H1 (cell line): ENCODE results near the gene RGCC. TPM values are rescaled to one million over a fixed set of nuclear protein-coding genes. Genes with fewer than 3 reads are reported as not detected.

Experiments
- CTCF ChIA-PET: fragments of 300-600 bp; sonication (Branson Sonifier 250); formaldehyde crosslinking; loops from one replicate; lab custom pipeline; 2021; ENCODE audit not compliant: partially characterized antibody; lab: Charles Lee
- POLR2A ChIA-PET: fragments of 300-600 bp; sonication (Branson Sonifier 250); formaldehyde crosslinking; loops from one replicate; lab custom pipeline; 2021; ENCODE audit warnings: inconsistent platforms; ENCODE audit not compliant: partially characterized antibody; lab: Charles Lee
- DNase-seq, 2 experiments: peaks; one replicate each; pipeline versions ENCODE4 v3.0.0 to v3.0.0-alpha.2; 2010 to 2022; ENCODE audit warnings: low spot score in 2 of 2, low read depth in 1 of 2, mixed read lengths in 1 of 2
- FAIRE-seq: peaks from 2 replicates; lab custom pipeline; 2011; peaks lifted over from hg19 to GRCh38; lab: Jason Lieb, UNC
- H2AFZ ChIP-seq: 2 replicates; pipeline ENCODE4 v1.8.1; 2012; ENCODE audit warnings: low read length, inconsistent platforms
- H2AK5ac ChIP-seq: 2 replicates; pipeline ENCODE4 v1.6.1; 2013; ENCODE audit warnings: low read depth, low read length
- H2BK120ac ChIP-seq: replicated peaks from 2 replicates; pipeline ENCODE3; 2013; ENCODE audit warnings: low read depth, low read length, inconsistent platforms
- H2BK12ac ChIP-seq: 2 replicates; pipeline ENCODE4 v1.6.1; 2013; ENCODE audit warnings: low read depth, low read length
- H2BK15ac ChIP-seq: 2 replicates; pipeline ENCODE4 v1.6.1; 2013; ENCODE audit warnings: low read length
- H2BK20ac ChIP-seq: 2 replicates; pipeline ENCODE4 v1.6.1; 2013; ENCODE audit warnings: low read length
- H2BK5ac ChIP-seq: 2 replicates; pipeline ENCODE4 v1.6.1; 2013; ENCODE audit warnings: low read depth, low read length
- H3K14ac ChIP-seq: 2 replicates; pipeline ENCODE4 v1.6.1; 2013; ENCODE audit warnings: inconsistent platforms; ENCODE audit not compliant: insufficient read length
- H3K18ac ChIP-seq: 2 replicates; pipeline ENCODE4 v1.6.1; 2013; ENCODE audit warnings: low read length; ENCODE audit errors: extremely low read depth
- H3K23ac ChIP-seq: 2 replicates; pipeline ENCODE4 v1.6.1; 2013; ENCODE audit warnings: inconsistent platforms; ENCODE audit not compliant: insufficient read length
- H3K23me2 ChIP-seq: 2 replicates; pipeline ENCODE4 v1.6.1; 2013; ENCODE audit warnings: low read depth, low read length
- H3K27ac ChIP-seq: 2 replicates; pipeline ENCODE4 v1.6.1; 2011; ENCODE audit warnings: low read depth, low read length, inconsistent platforms
- H3K27me3 ChIP-seq, 4 experiments: replicated peaks in 1 of 4; 1 replicate in 1 of 4; 2 replicates in 3 of 4; pipeline versions ENCODE4 v1.6.1 to v1.8.1; 2011 to 2013; ENCODE audit warnings: low read length in 3 of 4, mild to moderate bottlenecking in 3 of 4, inconsistent platforms in 2 of 4, mixed read lengths in 2 of 4, moderate library complexity in 1 of 4; ENCODE audit not compliant: control insufficient read depth in 3 of 4, insufficient read depth in 3 of 4; ENCODE audit errors: extremely low read depth in 1 of 4
- H3K36me3 ChIP-seq, 4 experiments: 2 replicates each; pipeline versions ENCODE4 v1.6.1 to v1.8.1; 2011 to 2013; ENCODE audit warnings: mild to moderate bottlenecking in 4 of 4, low read length in 3 of 4, moderate library complexity in 2 of 4, control low read depth in 1 of 4, inconsistent platforms in 1 of 4; ENCODE audit not compliant: insufficient read depth in 4 of 4, control insufficient read depth in 2 of 4
- H3K4ac ChIP-seq: replicated peaks from 2 replicates; pipeline ENCODE3; 2013; ENCODE audit warnings: low read length, low read depth, mixed read lengths, inconsistent platforms; ENCODE audit not compliant: insufficient read length
- H3K4me1 ChIP-seq, 4 experiments: replicated peaks in 1 of 4; 1 replicate in 1 of 4; 2 replicates in 3 of 4; pipeline versions ENCODE4 v1.6.1 to v1.8.1; 2011 to 2013; ENCODE audit warnings: low read length in 3 of 4, inconsistent platforms in 2 of 4, mixed read lengths in 1 of 4; ENCODE audit not compliant: insufficient read depth in 4 of 4, control insufficient read depth in 3 of 4
- H3K4me2 ChIP-seq, 2 experiments: 2 replicates each; pipeline versions ENCODE4 v1.6.1 to v1.8.1; 2011 to 2013; ENCODE audit warnings: low read depth in 2 of 2, low read length in 2 of 2, control low read depth in 1 of 2, inconsistent platforms in 1 of 2, mild to moderate bottlenecking in 1 of 2; ENCODE audit not compliant: insufficient read depth in 1 of 2
- H3K4me3 ChIP-seq, 4 experiments: fragments of 200-600, 300-600 bp in 1 of 4; sonication (generic), shearing (Covaris generic), sonication (Bioruptor Twin) in 1 of 4; 2 replicates each; pipeline versions ENCODE4 v1.5.1 to v1.8.1; 2011 to 2016; ENCODE audit warnings: low read length in 4 of 4, low read depth in 3 of 4, control low read depth in 2 of 4, inconsistent platforms in 2 of 4, mild to moderate bottlenecking in 2 of 4, mixed read lengths in 1 of 4, moderate library complexity in 1 of 4; ENCODE audit not compliant: insufficient read depth in 2 of 4; ENCODE audit errors: extremely low read depth in 1 of 4
- H3K56ac ChIP-seq: replicated peaks from 2 replicates; pipeline ENCODE3; 2013; ENCODE audit warnings: low read depth, mild to moderate bottlenecking, mixed read lengths, low read length, inconsistent platforms; ENCODE audit not compliant: insufficient read length
- H3K79me1 ChIP-seq: 2 replicates; pipeline ENCODE4 v1.6.1; 2013; ENCODE audit warnings: low read depth, low read length, control low read depth
- H3K79me2 ChIP-seq, 2 experiments: 2 replicates each; pipeline versions ENCODE4 v1.6.1 to v1.8.1; 2012 to 2013; ENCODE audit warnings: low read length in 2 of 2, mild to moderate bottlenecking in 2 of 2, inconsistent platforms in 1 of 2; ENCODE audit not compliant: insufficient read depth in 2 of 2, control insufficient read depth in 1 of 2
- H3K9ac ChIP-seq, 4 experiments: replicated peaks in 1 of 4; 1 replicate in 1 of 4; 2 replicates in 3 of 4; pipeline versions ENCODE4 v1.6.1 to v1.8.1; 2011 to 2013; ENCODE audit warnings: low read depth in 3 of 4, low read length in 3 of 4, control low read depth in 2 of 4, mild to moderate bottlenecking in 2 of 4, moderate library complexity in 2 of 4, inconsistent platforms in 1 of 4; ENCODE audit errors: extremely low read depth in 1 of 4
- H3K9me3 ChIP-seq, 2 experiments: 2 replicates each; pipeline versions ENCODE4 v1.6.1 to v1.8.1; 2012 to 2013; ENCODE audit warnings: mild to moderate bottlenecking in 2 of 2, moderate library complexity in 2 of 2, control low read depth in 1 of 2, inconsistent platforms in 1 of 2, low read depth in 1 of 2, low read length in 1 of 2, mixed read lengths in 1 of 2; ENCODE audit not compliant: insufficient read depth in 2 of 2
- H4K20me1 ChIP-seq, 2 experiments: replicated peaks in 1 of 2; 2 replicates each; pipeline versions ENCODE3 to v1.8.1; 2011 to 2013; ENCODE audit warnings: inconsistent platforms in 2 of 2, low read length in 2 of 2, mild to moderate bottlenecking in 1 of 2; ENCODE audit not compliant: insufficient read depth in 2 of 2, control insufficient read depth in 1 of 2
- H4K5ac ChIP-seq: 2 replicates; pipeline ENCODE4 v1.6.1; 2013; ENCODE audit warnings: low read length, low read depth, mixed read lengths, inconsistent platforms; ENCODE audit not compliant: insufficient read length
- H4K8ac ChIP-seq: 2 replicates; pipeline ENCODE4 v1.8.0; 2013; ENCODE audit warnings: mild to moderate bottlenecking, moderate library complexity, low read length, inconsistent platforms; ENCODE audit not compliant: insufficient read depth; ENCODE audit errors: extremely low read depth
- H4K91ac ChIP-seq: replicated peaks from 2 replicates; pipeline ENCODE3; 2013; ENCODE audit warnings: low read length, mixed read lengths, inconsistent platforms; ENCODE audit not compliant: insufficient read length
- BCL11A ChIP-seq, 2 experiments: IDR thresholded peaks; one replicate each; pipeline ENCODE4 v1.6.1; 2011; ENCODE audit warnings: low read depth in 2 of 2, low read length in 2 of 2, mild to moderate bottlenecking in 2 of 2
- CHD2 ChIP-seq: IDR thresholded peaks from 2 replicates; pipeline ENCODE4 v1.6.1; 2012; ENCODE audit warnings: low read length, improper control_type of control experiment
- JUN ChIP-seq: IDR thresholded peaks from 2 replicates; pipeline ENCODE4 v1.6.1; 2011; ENCODE audit warnings: low read depth, mild to moderate bottlenecking, improper control_type of control experiment, low read length
- SIN3A ChIP-seq, 2 experiments: IDR thresholded peaks in 1 of 2; conservative IDR thresholded peaks in 1 of 2; 2 replicates each; pipeline ENCODE4 v1.6.1; 2011 to 2012; ENCODE audit warnings: low read length in 2 of 2, improper control_type of control experiment in 1 of 2, low read depth in 1 of 2, mild to moderate bottlenecking in 1 of 2
- SIRT6 ChIP-seq: IDR thresholded peaks from one replicate; pipeline ENCODE4 v1.7.1; 2012; ENCODE audit warnings: low read length, inconsistent platforms
- SRF ChIP-seq: IDR thresholded peaks from 2 replicates; pipeline ENCODE4 v1.6.1; 2011; ENCODE audit warnings: mild to moderate bottlenecking, low read depth, low read length, moderate library complexity
- SUZ12 ChIP-seq: fragments of 200-600 bp; sonication (generic); IDR thresholded peaks from 2 replicates; pipeline ENCODE4 v1.6.1; 2012; ENCODE audit warnings: mild to moderate bottlenecking, inconsistent platforms, low read length, moderate library complexity, mixed read lengths
- WGBS, 2 experiments: shearing (Covaris generic) in 1 of 2; methylation state at CpG; one replicate each; pipeline versions ENCODE4 v1.1.6 to v1.1.7; 2013 to 2015; ENCODE audit warnings: low lambda C conversion rate in 2 of 2, mixed read lengths in 2 of 2, inconsistent platforms in 1 of 2, low coverage in 1 of 2, missing lambda C conversion rate in 1 of 2; ENCODE audit not compliant: insufficient replicate concordance in 2 of 2, insufficient coverage in 1 of 2, insufficient read length in 1 of 2; ENCODE audit errors: extremely low coverage in 1 of 2, missing lambda C conversion rate in 1 of 2; 5-methylcytosine and 5-hydroxymethylcytosine counted together
- polyA plus RNA-seq, 7 experiments: library from polyadenylated mRNA; depleted of rRNA in 3 of 7; stranded (reverse) in 5 of 7; unstranded in 2 of 7; fragments of >200 nt in 5 of 7; fragments of 200-250 nt in 2 of 7; gene quantifications; 1 replicate in 5 of 7; 2 replicates in 1 of 7; 4 replicates in 1 of 7; pipeline versions ENCODE4 v1.2.1 to v1.2.3, GENCODE V29; 2011 to 2013; ENCODE audit warnings: missing spikeins in 2 of 7, mixed read lengths in 2 of 7
- total RNA-seq: library from RNA; stranded (reverse); fragmentation: NEBNext Ultra II Directional; extraction: Animal tissue kit (Norgen Biotek cat#: 25700); gene quantifications from 2 replicates; pipeline ENCODE4 v1.2.1, GENCODE V29; 2021
- TF ChIP-seq, protein P1 (sequence below), 3 experiments: IDR thresholded peaks; 1 replicate in 2 of 3; 2 replicates in 1 of 3; pipeline versions ENCODE4 v1.5.1 to v1.6.1; 2011; ENCODE audit warnings: low read length in 3 of 3, mild to moderate bottlenecking in 3 of 3, inconsistent platforms in 2 of 3, low read depth in 1 of 3, moderate library complexity in 1 of 3; ENCODE audit not compliant: insufficient read depth in 1 of 3; ENCODE audit errors: control extremely low read depth in 1 of 3

Gene RGCC
- total and polyA plus RNA-seq, 2 of the 8 experiments (the other 6 are each of a cell fraction or from before 2014, with no cell fraction given), result 0.41 TPM; not detected in 1

DNA sequence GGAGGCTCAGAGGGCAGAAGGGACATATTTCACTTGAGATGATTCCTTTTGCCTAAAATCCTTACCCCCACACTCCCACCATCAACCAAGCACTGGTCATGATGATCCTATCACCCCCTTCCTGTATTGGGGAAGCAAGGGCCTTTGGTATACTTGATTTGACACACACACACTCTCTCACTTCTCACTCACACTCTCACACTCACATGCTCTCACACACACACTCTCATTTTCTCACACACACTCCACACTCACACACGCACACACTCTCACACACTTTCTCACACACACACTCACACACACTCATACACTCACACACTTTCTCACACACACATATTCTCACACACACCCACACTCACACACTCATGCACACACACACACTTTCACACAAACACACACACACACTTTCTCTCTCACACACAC lies 8.6 kb downstream of the RGCC start:
- Histone ChIP-seq H3K4me1 (no peaks in the 10 kb centered on the region), H4K20me1 (peaks cover 0 to 3% of the 10 kb centered on the region in 2 experiments), H3K14ac (no peak overlapping the region), H3K4ac (peak overlapping the region; percentile 71), H2BK5ac (no peak overlapping the region), H2AFZ (no peak overlapping the region), H3K27me3 (no peaks in the 10 kb centered on the region), H3K79me1 (no peaks in the 10 kb centered on the region), H2BK120ac (no peak overlapping the region), H4K91ac (no peak overlapping the region), H2BK15ac (peak overlapping the region; percentile 72; the same call in 1 of the 2 replicates), H3K36me3 (no peaks in the 10 kb centered on the region), H4K5ac (no peak overlapping the region), H3K27ac (no peak overlapping the region), H3K9me3 (no peaks in the 10 kb centered on the region), H3K18ac (no peak overlapping the region), H4K8ac (no peak overlapping the region), H3K4me2 (no peak overlapping the region), H3K23me2 (peaks cover 4% of the 10 kb centered on the region; the same call in 1 of the 2 replicates), H3K9ac (no peak overlapping the region), H2BK12ac (peak overlapping the region; percentile 90; the same call in 1 of the 2 replicates), H3K56ac (peak overlapping the region; percentile 33), H3K23ac (no peak overlapping the region), H3K79me2 (peaks cover 0 to 3% of the 10 kb centered on the region in 2 experiments; a peak in 2 of 4 replicates), H3K4me3 (no peak overlapping the region), H2BK20ac (peak overlapping the region; percentile 56; the same call in 1 of the 2 replicates), H2AK5ac (peak overlapping the region; percentile 84; the same call in 1 of the 2 replicates)
- 82 to 100% methylated on average over 1 of the region's 1 CpG for WGBS, 2 experiments
- DNase-seq (no peak), FAIRE-seq (no peak)
- ChIA-PET POLR2A (no interaction called here), CTCF (no interaction called here)
- TF ChIP-seq JUN (no peak), BCL11A (IDR thresholded peaks at IDR 0.05; ENCODE audit: low read depth in 2 of 2, low read length in 2 of 2) (no peak), SIRT6 (no peak), SRF (no peak), SIN3A (conservative IDR thresholded peaks at IDR 0.05 in 1 of 2, IDR thresholded peaks at IDR 0.05 in 1 of 2; ENCODE audit: low read depth in 1 of 2, low read length in 2 of 2) (no peak), CHD2 (no peak), SUZ12 (no peak)
- TF ChIP-seq, protein P1, sequence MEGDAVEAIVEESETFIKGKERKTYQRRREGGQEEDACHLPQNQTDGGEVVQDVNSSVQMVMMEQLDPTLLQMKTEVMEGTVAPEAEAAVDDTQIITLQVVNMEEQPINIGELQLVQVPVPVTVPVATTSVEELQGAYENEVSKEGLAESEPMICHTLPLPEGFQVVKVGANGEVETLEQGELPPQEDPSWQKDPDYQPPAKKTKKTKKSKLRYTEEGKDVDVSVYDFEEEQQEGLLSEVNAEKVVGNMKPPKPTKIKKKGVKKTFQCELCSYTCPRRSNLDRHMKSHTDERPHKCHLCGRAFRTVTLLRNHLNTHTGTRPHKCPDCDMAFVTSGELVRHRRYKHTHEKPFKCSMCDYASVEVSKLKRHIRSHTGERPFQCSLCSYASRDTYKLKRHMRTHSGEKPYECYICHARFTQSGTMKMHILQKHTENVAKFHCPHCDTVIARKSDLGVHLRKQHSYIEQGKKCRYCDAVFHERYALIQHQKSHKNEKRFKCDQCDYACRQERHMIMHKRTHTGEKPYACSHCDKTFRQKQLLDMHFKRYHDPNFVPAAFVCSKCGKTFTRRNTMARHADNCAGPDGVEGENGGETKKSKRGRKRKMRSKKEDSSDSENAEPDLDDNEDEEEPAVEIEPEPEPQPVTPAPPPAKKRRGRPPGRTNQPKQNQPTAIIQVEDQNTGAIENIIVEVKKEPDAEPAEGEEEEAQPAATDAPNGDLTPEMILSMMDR (IDR thresholded peaks at IDR 0.05; ENCODE audit: control extremely low read depth in 1 of 3, insufficient read depth in 1 of 3, low read depth in 1 of 3, low read length in 3 of 3), result no peak
